NCI-H2196 treated with DMSO at 0.1 percent for 48 hours (cell line): ENCODE results near the gene MIEF1.
"Not testable (repeated sequence)": the region's sequence is repeated elsewhere in the genome, so short reads cannot be mapped to it uniquely, and the experiment has no call there.

ENCODE experiments used
- DNase-seq: peaks from one replicate; lab custom pipeline; 2025; ENCODE audit not compliant: unreplicated experiment; lab: John Stamatoyannopoulos, UW

Gene MIEF1

GRCh38 chr22:39489094-39490068, 12.7 kb upstream of the MIEF1 start:
- DNase-seq = no peak

GRCh38 chr22:39490135-39490798, 11.8 kb upstream of the MIEF1 start:
- peak; percentile 39 for DNase-seq

- DNase-seq = no peak
Observed at GRCh38 chr22:39490966-39491680, 11.0 kb upstream of the MIEF1 start.

- no peak for DNase-seq
Observed at GRCh38 chr22:39491696-39492095, 10.4 kb upstream of the MIEF1 start.

- DNase-seq = no peak
Observed at GRCh38 chr22:39492186-39492585, 9.9 kb upstream of the MIEF1 start.

- no peak for DNase-seq
Observed at GRCh38 chr22:39493759-39494158, 8.3 kb upstream of the MIEF1 start.

- no peak for DNase-seq
Observed at GRCh38 chr22:39494471-39495120, 7.5 kb upstream of the MIEF1 start.

GRCh38 chr22:39496131-39496838, 5.8 kb upstream of the MIEF1 start:
- no peak for DNase-seq

GRCh38 chr22:39497429-39497828, 4.7 kb upstream of the MIEF1 start:
- DNase-seq = no peak

GRCh38 chr22:39498368-39498767, 3.7 kb upstream of the MIEF1 start:
- DNase-seq = peak; percentile 42

GRCh38 chr22:39498802-39499201, 3.3 kb upstream of the MIEF1 start:
- no peak for DNase-seq

GRCh38 chr22:39500101-39500500, 2.0 kb upstream of the MIEF1 start:
- no peak for DNase-seq

GRCh38 chr22:39501644-39502108, 414 bp upstream of the MIEF1 start:
- DNase-seq = no peak

- no peak for DNase-seq
Observed at GRCh38 chr22:39502789-39503409, 809 bp downstream of the MIEF1 start.

- DNase-seq = no peak
Observed at GRCh38 chr22:39503630-39504029, 1.5 kb downstream of the MIEF1 start.

GRCh38 chr22:39504071-39504470, 2.0 kb downstream of the MIEF1 start:
- DNase-seq = no peak

GRCh38 chr22:39507021-39507420, 4.9 kb downstream of the MIEF1 start:
- not testable (repeated sequence) for DNase-seq

- no peak for DNase-seq
Observed at GRCh38 chr22:39508393-39508792, 6.3 kb downstream of the MIEF1 start.

- DNase-seq = no peak
Observed at GRCh38 chr22:39510529-39511149, 8.5 kb downstream of the MIEF1 start.
